Sigmoid colon (tissue), 4 donors: ENCODE results near the gene CYP39A1.

Experiments used
- EP300 ChIP-seq, 4 donors: sonication (generic); formaldehyde crosslinking; IDR thresholded peaks; one replicate each; pipeline ENCODE4 v1.6.1; 2017; ENCODE audit warnings: antibody characterized with exemption in 4 of 4
- POLR2A ChIP-seq, 2 donors: fragments of 450-650 bp; IDR thresholded peaks; one replicate each; pipeline ENCODE4 v1.6.1; 2016; ENCODE audit warnings: antibody characterized with exemption in 2 of 2, mild to moderate bottlenecking in 2 of 2, moderate library complexity in 2 of 2
- POLR2AphosphoS5 ChIP-seq, 4 donors: sonication (generic); formaldehyde crosslinking; IDR thresholded peaks; one replicate each; pipeline ENCODE4 v1.6.1; 2017; ENCODE audit warnings: antibody characterized with exemption in 4 of 4
- TF ChIP-seq, protein P1 (sequence below), 4 experiments: fragments of 450-650 bp in 3 of 4; fragments of 200-600 bp in 1 of 4; IDR thresholded peaks; one replicate each; pipeline ENCODE4 v1.5.1; 2016 to 2019; ENCODE audit warnings: antibody characterized with exemption in 4 of 4, mild to moderate bottlenecking in 3 of 4, moderate library complexity in 2 of 4

DNA sequence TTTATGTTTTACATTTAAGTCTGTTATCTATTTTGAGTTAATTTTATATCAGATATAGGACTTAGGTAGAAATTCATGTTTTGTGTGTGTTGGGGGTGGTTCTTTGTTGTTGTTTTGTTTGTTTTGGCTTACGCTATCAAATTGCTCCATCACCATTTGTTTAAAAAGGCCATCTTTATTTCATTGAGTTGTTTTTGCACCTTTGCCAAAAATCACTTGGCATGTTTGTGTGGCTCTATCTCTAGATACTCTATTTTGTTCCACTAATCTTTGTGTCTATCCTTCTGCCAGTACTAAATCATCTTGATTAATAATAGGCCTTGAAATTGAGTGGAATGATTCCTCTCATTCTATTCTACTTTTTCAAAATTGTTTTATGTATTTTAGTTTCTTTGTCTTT is 7.4 kb downstream of the CYP39A1 start:
- TF ChIP-seq, protein P1, sequence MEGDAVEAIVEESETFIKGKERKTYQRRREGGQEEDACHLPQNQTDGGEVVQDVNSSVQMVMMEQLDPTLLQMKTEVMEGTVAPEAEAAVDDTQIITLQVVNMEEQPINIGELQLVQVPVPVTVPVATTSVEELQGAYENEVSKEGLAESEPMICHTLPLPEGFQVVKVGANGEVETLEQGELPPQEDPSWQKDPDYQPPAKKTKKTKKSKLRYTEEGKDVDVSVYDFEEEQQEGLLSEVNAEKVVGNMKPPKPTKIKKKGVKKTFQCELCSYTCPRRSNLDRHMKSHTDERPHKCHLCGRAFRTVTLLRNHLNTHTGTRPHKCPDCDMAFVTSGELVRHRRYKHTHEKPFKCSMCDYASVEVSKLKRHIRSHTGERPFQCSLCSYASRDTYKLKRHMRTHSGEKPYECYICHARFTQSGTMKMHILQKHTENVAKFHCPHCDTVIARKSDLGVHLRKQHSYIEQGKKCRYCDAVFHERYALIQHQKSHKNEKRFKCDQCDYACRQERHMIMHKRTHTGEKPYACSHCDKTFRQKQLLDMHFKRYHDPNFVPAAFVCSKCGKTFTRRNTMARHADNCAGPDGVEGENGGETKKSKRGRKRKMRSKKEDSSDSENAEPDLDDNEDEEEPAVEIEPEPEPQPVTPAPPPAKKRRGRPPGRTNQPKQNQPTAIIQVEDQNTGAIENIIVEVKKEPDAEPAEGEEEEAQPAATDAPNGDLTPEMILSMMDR (IDR thresholded peaks at IDR 0.05) = no peak
- TF ChIP-seq POLR2A (IDR thresholded peaks at IDR 0.05) = no peak
- TF ChIP-seq POLR2AphosphoS5 (IDR thresholded peaks at IDR 0.05) = no peak
- TF ChIP-seq EP300 (IDR thresholded peaks at IDR 0.05) = no peak
